PC-9 (cell line): ENCODE data around the gene DLGAP1. TPM values are rescaled to one million over a fixed set of nuclear protein-coding genes. Genes with fewer than 3 reads are reported as not detected.
A peak's percentile ranks its signal among the peaks of the same experiment; 100 is the strongest.

Experiments used
- BruUV-seq: library from RNA; stranded (reverse); fragments of 400-500 nt; replicated peaks from 2 replicates; lab custom pipeline; 2021; lab: Mats Ljungman, UMichigan
- CTCF ChIA-PET: fragments of 300-600 bp; sonication (Branson Sonifier 250); formaldehyde crosslinking; loops from one replicate; lab custom pipeline; 2022; ENCODE audit warnings: antibody characterized with exemption; lab: Charles Lee
- POLR2A ChIA-PET: fragments of 300-600 bp; sonication (Branson Sonifier 250); formaldehyde crosslinking; loops from one replicate; lab custom pipeline; 2022; ENCODE audit warnings: antibody characterized with exemption; ENCODE audit not compliant: unreplicated experiment; lab: Charles Lee
- DNase-seq, 2 experiments: peaks; one replicate each; pipeline versions ENCODE4 v3.0.0 to v3.0.0-alpha.2; 2015 to 2022; ENCODE audit warnings: mixed read lengths in 1 of 2
- H2AFZ ChIP-seq: fragments of 200-600 bp; sonication (generic); 2 replicates; pipeline ENCODE4 v1.8.1; 2017; ENCODE audit warnings: antibody characterized with exemption
- H3F3A ChIP-seq: fragments of 200-600 bp; sonication (generic); 2 replicates; pipeline ENCODE4 v1.8.1; 2017; ENCODE audit warnings: antibody characterized with exemption, mild to moderate bottlenecking, low read depth; ENCODE audit not compliant: insufficient read depth
- H3K27ac ChIP-seq: fragments of 200-600 bp; sonication (generic); 2 replicates; pipeline ENCODE4 v1.6.1; 2016; ENCODE audit warnings: mixed run types
- H3K27me3 ChIP-seq: fragments of 200-600 bp; sonication (generic); 2 replicates; pipeline ENCODE4 v1.6.1; 2016; ENCODE audit warnings: low read depth, mixed run types; ENCODE audit not compliant: insufficient read depth
- H3K36me3 ChIP-seq: fragments of 200-600 bp; sonication (generic); 2 replicates; pipeline ENCODE4 v1.6.1; 2016; ENCODE audit warnings: low read depth, mixed run types
- H3K4me1 ChIP-seq: fragments of 200-600 bp; sonication (generic); replicated peaks from 2 replicates; pipeline ENCODE4 v1.6.1; 2016; ENCODE audit warnings: mixed run types; ENCODE audit not compliant: insufficient read depth
- H3K4me2 ChIP-seq: fragments of 200-600 bp; sonication (generic); 2 replicates; pipeline ENCODE4 v1.6.1; 2017; ENCODE audit warnings: mixed run types
- H3K4me3 ChIP-seq: fragments of 200-600 bp; sonication (generic); 2 replicates; pipeline ENCODE4 v1.6.1; 2016; ENCODE audit warnings: mixed run types
- H3K79me2 ChIP-seq: fragments of 200-600 bp; sonication (generic); 2 replicates; pipeline ENCODE4 v1.6.1; 2017; ENCODE audit warnings: low read depth, mixed run types
- H3K9me2 ChIP-seq: fragments of 200-600 bp; sonication (generic); 2 replicates; pipeline ENCODE4 v1.8.1; 2017; ENCODE audit warnings: mild to moderate bottlenecking; ENCODE audit not compliant: insufficient read depth
- H3K9me3 ChIP-seq: fragments of 200-600 bp; sonication (generic); 2 replicates; pipeline ENCODE4 v1.8.1; 2016; ENCODE audit warnings: low read depth; ENCODE audit not compliant: insufficient read depth
- H4K20me1 ChIP-seq: fragments of 200-600 bp; sonication (generic); 2 replicates; pipeline ENCODE4 v1.8.1; 2017; ENCODE audit not compliant: insufficient read depth
- CTCF ChIP-seq: fragments of 200-600 bp; sonication (generic); conservative IDR thresholded peaks from 2 replicates; pipeline ENCODE4 v1.6.1; 2017; ENCODE audit warnings: mixed run types, antibody characterized with exemption, mild to moderate bottlenecking, moderate library complexity
- EZH2 ChIP-seq: fragments of 200-600 bp; sonication (generic); IDR thresholded peaks from 2 replicates; pipeline ENCODE4 v1.8.0; 2017; ENCODE audit warnings: antibody characterized with exemption, low read depth
- intact Hi-C: fragments of 100-400 bp; cut with micrococcal nuclease; formaldehyde crosslinking; loops from one replicate; pipeline ENCODE4 v1.10.0; 2022; ENCODE audit not compliant: unreplicated experiment
- total RNA-seq: library from RNA; stranded (reverse); gene quantifications from 2 replicates; pipeline ENCODE4 v1.2.3, GENCODE V29; 2021

The DLGAP1 gene
- total RNA-seq, 1 experiment from 2014 or later = not detected

- Histone ChIP-seq H3K79me2 (no peaks in the 10 kb centered on the region), H3K9me3 (no peaks in the 10 kb centered on the region), H3K4me3 (no peak overlapping the region), H3K4me1 (peaks cover 11% of the 10 kb centered on the region), H3F3A (0 out of 2 replicates have a peak, but pooled peaks cover 4% of the 10 kb centered on the region), H3K27ac (no peak overlapping the region), H4K20me1 (no peaks in the 10 kb centered on the region), H3K4me2 (no peak overlapping the region), H3K27me3 (no peaks in the 10 kb centered on the region), H3K36me3 (no peaks in the 10 kb centered on the region), H2AFZ (no peak overlapping the region), H3K9me2 (no peaks in the 10 kb centered on the region)
- TF ChIP-seq EZH2 (no peak), CTCF (no peak)
- BruUV-seq = no TSS peak
- ChIA-PET POLR2A (no interaction called here), CTCF (no interaction called here)
- no peak for DNase-seq
- intact Hi-C loops = no loop called here
These were observed 742.6 kb downstream of the DLGAP1 start for GRCh38 chr18:3712491-3712890.

GRCh38 chr18:3710712-3711301, 744.3 kb downstream of the DLGAP1 start:
- 0 out of 2 replicates have a peak, but pooled peaks cover 4% of the 10 kb centered on the region for H3F3A ChIP-seq
- H3K4me2 ChIP-seq = peak overlapping the region; percentile 51
- peak overlapping the region; percentile 72 for H2AFZ ChIP-seq
- no peaks in the 10 kb centered on the region for H3K36me3 ChIP-seq
- no peaks in the 10 kb centered on the region for H3K27me3 ChIP-seq
- H3K79me2 ChIP-seq = no peaks in the 10 kb centered on the region
- H3K27ac ChIP-seq = no peak overlapping the region
- H4K20me1 ChIP-seq = no peaks in the 10 kb centered on the region
- no peaks in the 10 kb centered on the region for H3K9me3 ChIP-seq
- peaks cover 11% of the 10 kb centered on the region for H3K4me1 ChIP-seq
- no TSS peak for BruUV-seq
- no peaks in the 10 kb centered on the region for H3K9me2 ChIP-seq
- no peak overlapping the region for H3K4me3 ChIP-seq
- peak; percentile 53 to 64 for DNase-seq
- CTCF ChIA-PET = interaction anchor here (0.6 to 1.0 kb wide), 4 partner anchors 56 to 429 kb away, joined by 3 to 5 read pairs (median 4); no protein-coding TSS in a partner anchor
- TF ChIP-seq EZH2 (no peak), CTCF (no peak)
- POLR2A ChIA-PET = interaction anchor here (1.1 kb wide), 1 partner anchor 84 kb away, joined by 3 read pairs; no protein-coding TSS in a partner anchor
- intact Hi-C loops = no loop called here

- 0 out of 2 replicates have a peak, but pooled peaks cover 4% of the 10 kb centered on the region for H3F3A ChIP-seq
- POLR2A ChIA-PET = interaction anchor here (0.6 to 0.7 kb wide), 4 partner anchors 87 to 1585 kb away, joined by 3 to 7 read pairs (median 4); no protein-coding TSS in a partner anchor
- no peaks in the 10 kb centered on the region for H3K9me2 ChIP-seq
- TF ChIP-seq CTCF (no peak), EZH2 (no peak)
- no peaks in the 10 kb centered on the region for H3K36me3 ChIP-seq
- no peak overlapping the region for H2AFZ ChIP-seq
- H3K4me3 ChIP-seq = no peak overlapping the region
- H3K27me3 ChIP-seq = no peaks in the 10 kb centered on the region
- intact Hi-C loops = loop anchor here (10.0 kb wide), 1 partner anchor 356 kb away; no protein-coding TSS in a partner anchor
- no peak overlapping the region for H3K27ac ChIP-seq
- BruUV-seq = no TSS peak
- no peaks in the 10 kb centered on the region for H3K9me3 ChIP-seq
- CTCF ChIA-PET = interaction anchor here (0.5 to 0.8 kb wide), 2 partner anchors 62 to 427 kb away, joined by 7 to 11 read pairs; no protein-coding TSS in a partner anchor
- H3K4me2 ChIP-seq = no peak overlapping the region
- H4K20me1 ChIP-seq = no peaks in the 10 kb centered on the region
- DNase-seq = no peak
- peaks cover 11% of the 10 kb centered on the region for H3K4me1 ChIP-seq
- no peaks in the 10 kb centered on the region for H3K79me2 ChIP-seq
These were observed 745.9 kb downstream of the DLGAP1 start for GRCh38 chr18:3709205-3709604.
